ENCODE data around the gene POLR2C.

The POLR2C gene

GRCh38 chr16:57444711-57445110 lies 17.8 kb upstream of the POLR2C start:
- H3K4me3 ChIP-seq (ENCODE audit: low read depth, low read length) = no peak overlapping the region
- POLR2A ChIA-PET = no interaction called here
- CTCF ChIA-PET = interaction anchor here (0.9 to 13.2 kb wide), 6 partner anchors 11 to 143 kb away, joined by 3 to 185 read pairs (median 5); partner anchors contain the start of gene POLR2C
- no peak for TF ChIP-seq CTCF (IDR thresholded peaks at IDR 0.05; ENCODE audit: insufficient read depth, low read length, missing control alignments)
- DNase-seq (ENCODE audit: low read depth, low spot score) = no peak

GRCh38 chr16:57445510-57445909 lies 17.0 kb upstream of the POLR2C start:
- TF ChIP-seq CTCF (IDR thresholded peaks at IDR 0.05; ENCODE audit: insufficient read depth, low read length, missing control alignments) = no peak
- CTCF ChIA-PET = interaction anchor here (0.9 to 13.2 kb wide), 4 partner anchors 18 to 144 kb away, joined by 5 to 185 read pairs (median 73); partner anchors contain the start of gene POLR2C
- POLR2A ChIA-PET = no interaction called here
- H3K4me3 ChIP-seq (ENCODE audit: low read depth, low read length) = no peak overlapping the region
- no peak for DNase-seq (ENCODE audit: low read depth, low spot score)

- peak overlapping the region; percentile 84 for H3K4me3 ChIP-seq (ENCODE audit: low read depth, low read length)
- no peak for DNase-seq (ENCODE audit: low read depth, low spot score)
- TF ChIP-seq CTCF (IDR thresholded peaks at IDR 0.05; ENCODE audit: insufficient read depth, low read length, missing control alignments) = no peak
- ChIA-PET CTCF (interaction anchor here (0.7 to 13.2 kb wide), 9 partner anchors 8 to 147 kb away, joined by 3 to 185 read pairs (median 5); partner anchors contain the start of gene POLR2C), POLR2A (interaction anchor here (0.7 to 1.8 kb wide), 10 partner anchors 11 to 38 kb away, joined by 3 to 13 read pairs (median 3); partner anchors contain the start of gene POLR2C)
Measured at GRCh38 chr16:57446531-57447185, 15.8 kb upstream of the POLR2C start.

GRCh38 chr16:57447186-57447962 lies 15.1 kb upstream of the POLR2C start, which contains the start of the genes CIAPIN1 and COQ9:
CIAPIN1 (minus strand) TSS chr16:57447385; CDS start chr16:57440928, 6,457 bp downstream.
COQ9 (plus strand) TSS chr16:57447479; CDS start chr16:57447506, 27 bp downstream.
- peak within 1 kb of the TSS; percentile 84 for H3K4me3 ChIP-seq (ENCODE audit: low read depth, low read length)
- POLR2A ChIA-PET = interaction anchor here (0.7 to 1.8 kb wide), 11 partner anchors 12 to 147 kb away, joined by 3 to 13 read pairs (median 3); partner anchors contain the start of gene POLR2C
- DNase-seq (ENCODE audit: low read depth, low spot score) = peak; percentile 33
- CTCF ChIA-PET = interaction anchor here (0.7 to 13.2 kb wide), 8 partner anchors 9 to 147 kb away, joined by 3 to 185 read pairs (median 8); partner anchors contain the start of gene POLR2C
- TF ChIP-seq CTCF (IDR thresholded peaks at IDR 0.05; ENCODE audit: insufficient read depth, low read length, missing control alignments) = no peak

GRCh38 chr16:57452021-57452420 lies 10.5 kb upstream of the POLR2C start:
- ChIA-PET CTCF (interaction anchor here (12.1 kb wide), 1 partner anchor 11 kb away, joined by 141 read pairs; the partner anchor contains the start of gene POLR2C), POLR2A (no interaction called here)
- DNase-seq (ENCODE audit: low read depth, low spot score) = no peak
- TF ChIP-seq CTCF (IDR thresholded peaks at IDR 0.05; ENCODE audit: insufficient read depth, low read length, missing control alignments) = no peak
- no peak overlapping the region for H3K4me3 ChIP-seq (ENCODE audit: low read depth, low read length)

Measured in AG04449 (cell line).